ENCODE measurements around the gene HEXA.

- TF ChIP-seq TARDBP (IDR thresholded peaks at IDR 0.05) (no peak), FOXM1 (IDR thresholded peaks at IDR 0.05; ENCODE audit: borderline replicate concordance) (no peak), PKNOX1 (IDR thresholded peaks at IDR 0.05) (no peak), HDGF (IDR thresholded peaks at IDR 0.05; ENCODE audit: borderline replicate concordance) (no peak), ARNT (IDR thresholded peaks at IDR 0.05) (no peak), FOXK2 (IDR thresholded peaks at IDR 0.05) (no peak), SUZ12 (IDR thresholded peaks at IDR 0.05) (no peak), SP1 (IDR thresholded peaks at IDR 0.05) (no peak), BHLHE40 (IDR thresholded peaks at IDR 0.05; ENCODE audit: borderline replicate concordance) (no peak), ZNF384 (IDR thresholded peaks at IDR 0.05) (no peak), NFRKB (IDR thresholded peaks at IDR 0.05) (no peak), FOXA1 (IDR thresholded peaks at IDR 0.05) (no peak)
Observed at GRCh38 chr15:72402726-72403125, 26.9 kb upstream of the HEXA start.

All from HEK293T (cell line).